T-cell (primary cell): ENCODE data around the gene CBFA2T3. TPM values are rescaled to one million over a fixed set of nuclear protein-coding genes. Genes with fewer than 3 reads are reported as not detected.

ENCODE experiments used
- ATAC-seq, 4 experiments: fragments of 200-7000 bp in 3 of 4; fragments of 150-1000 bp in 1 of 4; cut with Tn5 transposase; replicated peaks in 1 of 4; 1 replicate in 3 of 4; 2 replicates in 1 of 4; pipeline ENCODE4 v1.10.0; 2021; ENCODE audit warnings: moderate library complexity in 3 of 4, mild to moderate bottlenecking in 2 of 4, moderate number of reproducible peaks in 1 of 4
- CTCF ChIA-PET, 2 donors: fragments of 300-600 bp; sonication (Branson Sonifier 250); formaldehyde crosslinking; loops; one replicate each; lab custom pipeline; 2022; ENCODE audit warnings: antibody characterized with exemption in 2 of 2; lab: Charles Lee
- POLR2A ChIA-PET, 2 donors: fragments of 300-600 bp; sonication (Branson Sonifier 250); formaldehyde crosslinking; loops; one replicate each; lab custom pipeline; 2022; ENCODE audit warnings: antibody characterized with exemption in 2 of 2; lab: Charles Lee
- DNase-seq, 35 experiments: peaks; one replicate each; pipeline versions ENCODE4 v3.0.0 to v3.0.0-alpha.2; 2013 to 2023
- H3K27ac ChIP-seq: one replicate; pipeline ENCODE4 v1.5.1; 2013; ENCODE audit warnings: low read length
- H3K27me3 ChIP-seq, 2 experiments: replicated peaks in 1 of 2; 1 replicate in 1 of 2; 2 replicates in 1 of 2; pipeline versions ENCODE4 v1.6.1 to v1.7.0; 2013; ENCODE audit warnings: low read length in 1 of 2, mixed read lengths in 1 of 2; ENCODE audit not compliant: control insufficient read depth in 2 of 2, insufficient read depth in 2 of 2; ENCODE audit errors: extremely low read depth in 1 of 2
- H3K36me3 ChIP-seq, 2 donors: 1 replicate in 1 of 2; 2 replicates in 1 of 2; pipeline versions ENCODE4 v1.6.1 to v1.7.0; 2013; ENCODE audit warnings: low read length in 1 of 2; ENCODE audit not compliant: control insufficient read depth in 2 of 2, insufficient read depth in 1 of 2; ENCODE audit errors: extremely low read depth in 1 of 2
- H3K4me1 ChIP-seq, 2 experiments: 1 replicate in 1 of 2; 2 replicates in 1 of 2; pipeline versions ENCODE4 v1.6.1 to v1.7.0; 2013; ENCODE audit warnings: low read length in 2 of 2, mixed read lengths in 1 of 2; ENCODE audit not compliant: insufficient read depth in 2 of 2, control insufficient read depth in 1 of 2; ENCODE audit errors: extremely low read depth in 1 of 2
- H3K4me3 ChIP-seq, 2 donors: 1 replicate in 1 of 2; 2 replicates in 1 of 2; pipeline versions ENCODE4 v1.5.1 to v1.7.0; 2013; ENCODE audit warnings: mild to moderate bottlenecking in 2 of 2, low read length in 1 of 2, moderate library complexity in 1 of 2; ENCODE audit not compliant: control insufficient read depth in 1 of 2; ENCODE audit errors: extremely low read depth in 1 of 2
- H3K9me3 ChIP-seq: 2 replicates; pipeline ENCODE4 v1.7.0; 2013
- H3K27ac Mint-ChIP-seq, 2 donors: one replicate each; pipeline ENCODE4 v1.8.0; 2020 to 2021; ENCODE audit warnings: mild to moderate bottlenecking in 2 of 2, mixed read lengths in 2 of 2
- H3K27me3 Mint-ChIP-seq, 2 donors: one replicate each; pipeline ENCODE4 v1.8.0; 2021 to 2022; ENCODE audit warnings: mixed read lengths in 2 of 2
- H3K36me3 Mint-ChIP-seq: one replicate; pipeline ENCODE4 v1.8.0; 2021; ENCODE audit warnings: mixed read lengths
- H3K4me1 Mint-ChIP-seq, 3 donors: one replicate each; pipeline ENCODE4 v1.8.0; 2020 to 2022; ENCODE audit warnings: mixed read lengths in 3 of 3, mild to moderate bottlenecking in 1 of 3
- H3K4me3 Mint-ChIP-seq, 3 donors: one replicate each; pipeline ENCODE4 v1.8.0; 2020 to 2022; ENCODE audit warnings: mild to moderate bottlenecking in 3 of 3, mixed read lengths in 3 of 3, moderate library complexity in 3 of 3
- H3K9me3 Mint-ChIP-seq, 3 donors: one replicate each; pipeline ENCODE4 v1.8.0; 2020 to 2022; ENCODE audit warnings: mixed read lengths in 3 of 3
- WGBS: methylation state at CpG from one replicate; pipeline ENCODE4 v1.1.5; 2013; ENCODE audit warnings: missing lambda C conversion rate; ENCODE audit not compliant: insufficient coverage; 5-methylcytosine and 5-hydroxymethylcytosine counted together
- total RNA-seq, 35 experiments: library from RNA in 6 of 35; stranded (reverse) in 6 of 35; fragments of 120-200 nt in 1 of 35; gene quantifications; one replicate each; pipeline versions ENCODE4 v1.2.1 to v1.2.4 and lab custom pipeline; 2013 to 2026

CBFA2T3 gene
- total RNA-seq, 5 donors from 2014 or later (not counting 1 experiment from before 2014, with no cell fraction given) = 2.0 to 4.0 (median 2.1) TPM

DNA sequence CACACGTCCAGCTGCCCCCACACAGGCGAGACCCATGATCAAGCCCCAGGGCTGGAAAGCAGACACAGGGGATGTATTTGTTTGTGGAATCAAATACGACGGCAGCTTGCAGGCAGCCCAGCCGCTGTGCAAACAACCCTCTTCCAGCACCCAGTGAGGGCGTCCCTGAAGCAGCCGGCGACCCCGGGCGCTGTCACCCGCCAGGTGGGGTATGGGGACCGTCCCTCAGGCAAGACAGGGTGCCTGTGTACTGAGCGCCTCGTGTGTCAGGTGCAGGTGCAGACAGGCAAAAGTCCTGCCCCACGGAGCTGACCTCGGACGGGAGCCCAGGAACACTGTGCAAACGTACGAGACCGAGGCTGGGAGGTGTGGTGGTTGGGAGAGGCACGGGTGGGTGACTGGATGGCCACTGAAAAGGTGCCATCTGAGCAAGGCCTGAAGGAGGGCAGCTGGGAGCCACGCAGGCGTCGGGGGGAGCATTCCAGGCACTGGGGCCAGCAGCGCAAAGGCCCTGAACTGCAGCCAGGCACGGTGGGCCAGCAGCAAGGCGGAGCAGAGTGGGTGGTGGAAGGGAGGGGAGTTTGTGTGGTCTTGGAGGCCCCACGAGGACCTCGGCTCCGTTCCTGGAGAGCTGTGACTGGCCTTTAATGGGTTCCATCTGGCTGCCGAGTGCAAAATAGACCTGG is 48.5 kb downstream of the CBFA2T3 start:
- Histone ChIP-seq H3K27me3 (peaks cover 0 to 38% of the 10 kb centered on the region in 2 experiments), H3K27ac (no peak overlapping the region), H3K4me3 (no peak overlapping the region), H3K9me3 (no peaks in the 10 kb centered on the region), H3K4me1 (no peaks in the 10 kb centered on the region), H3K36me3 (no peaks in the 10 kb centered on the region)
- Mint-ChIP-seq H3K4me3 (no peak overlapping the region), H3K9me3 (no peaks in the 10 kb centered on the region), H3K4me1 (no peaks in the 10 kb centered on the region), H3K36me3 (no peaks in the 10 kb centered on the region), H3K27ac (no peak overlapping the region), H3K27me3 (no peaks in the 10 kb centered on the region)
- no peak for ATAC-seq
- POLR2A ChIA-PET = no interaction called here
- CTCF ChIA-PET = no interaction called here
- WGBS = 78% methylated on average over 28 of the region's 31 CpGs
- no peak for DNase-seq

GRCh38 chr16:88927661-88928060 is 49.3 kb downstream of the CBFA2T3 start:
- Histone ChIP-seq H3K36me3 (no peaks in the 10 kb centered on the region), H3K27me3 (peaks cover 0 to 42% of the 10 kb centered on the region in 2 experiments), H3K9me3 (no peaks in the 10 kb centered on the region), H3K27ac (no peak overlapping the region), H3K4me1 (no peaks in the 10 kb centered on the region), H3K4me3 (no peak overlapping the region)
- no peaks in the 10 kb centered on the region for H3K9me3 Mint-ChIP-seq
- no peaks in the 10 kb centered on the region for H3K27me3 Mint-ChIP-seq
- DNase-seq (no peak), ATAC-seq (no peak)
- H3K36me3 Mint-ChIP-seq = no peaks in the 10 kb centered on the region
- H3K27ac Mint-ChIP-seq = no peak overlapping the region
- no peaks in the 10 kb centered on the region for H3K4me1 Mint-ChIP-seq
- POLR2A ChIA-PET = no interaction called here
- CTCF ChIA-PET = no interaction called here
- 92% methylated on average over 25 of the region's 26 CpGs for WGBS
- no peak overlapping the region for H3K4me3 Mint-ChIP-seq

GRCh38 chr16:88927010-88927409 is 50.0 kb downstream of the CBFA2T3 start:
- H3K4me3 ChIP-seq = no peak overlapping the region
- H3K27ac ChIP-seq = no peak overlapping the region
- ChIA-PET POLR2A (no interaction called here), CTCF (no interaction called here)
- Mint-ChIP-seq H3K36me3 (no peaks in the 10 kb centered on the region), H3K9me3 (no peaks in the 10 kb centered on the region), H3K27ac (no peak overlapping the region), H3K4me1 (peaks cover 0 to 2% (median 0%) of the 10 kb centered on the region in 3 donors), H3K27me3 (peaks cover 0 to 2% of the 10 kb centered on the region in 2 donors), H3K4me3 (no peak overlapping the region)
- DNase-seq (no peak), ATAC-seq (no peak)
- no peaks in the 10 kb centered on the region for H3K9me3 ChIP-seq
- H3K36me3 ChIP-seq = no peaks in the 10 kb centered on the region
- peaks cover 0 to 48% of the 10 kb centered on the region in 2 experiments for H3K27me3 ChIP-seq
- no peaks in the 10 kb centered on the region for H3K4me1 ChIP-seq
- 90% methylated on average over 21 of the region's 21 CpGs for WGBS

- no peak overlapping the region for H3K27ac Mint-ChIP-seq
Observed at GRCh38 chr16:88926374-88926990, 50.5 kb downstream of the CBFA2T3 start.

GRCh38 chr16:88925540-88925887 is 51.5 kb downstream of the CBFA2T3 start:
- Histone ChIP-seq H3K36me3 (no peaks in the 10 kb centered on the region), H3K27me3 (peaks cover 0 to 55% of the 10 kb centered on the region in 2 experiments), H3K9me3 (no peaks in the 10 kb centered on the region), H3K27ac (no peak overlapping the region), H3K4me3 (no peak overlapping the region), H3K4me1 (peaks cover 2 to 14% of the 10 kb centered on the region in 2 experiments)
- peaks cover 5 to 8% (median 7%) of the 10 kb centered on the region in 3 donors for H3K4me1 Mint-ChIP-seq
- no peaks in the 10 kb centered on the region for H3K36me3 Mint-ChIP-seq
- DNase-seq = no peak
- no peak for ATAC-seq
- H3K27me3 Mint-ChIP-seq = peaks cover 0 to 8% of the 10 kb centered on the region in 2 donors
- no peak overlapping the region for H3K4me3 Mint-ChIP-seq
- 89% methylated on average over 16 of the region's 16 CpGs for WGBS
- POLR2A ChIA-PET = no interaction called here
- H3K27ac Mint-ChIP-seq = no peak overlapping the region
- H3K9me3 Mint-ChIP-seq = no peaks in the 10 kb centered on the region
- CTCF ChIA-PET = no interaction called here

More at GRCh38 chr16:88926374-88926990, 50.5 kb downstream of the CBFA2T3 start:
- 90% methylated on average over 24 of the region's 27 CpGs for WGBS
- POLR2A ChIA-PET = no interaction called here
- Mint-ChIP-seq H3K36me3 (no peaks in the 10 kb centered on the region), H3K9me3 (no peaks in the 10 kb centered on the region), H3K4me1 (peaks cover 0 to 4% (median 3%) of the 10 kb centered on the region in 3 donors), H3K4me3 (no peak overlapping the region), H3K27me3 (peaks cover 0 to 5% of the 10 kb centered on the region in 2 donors)
- peaks cover 0 to 51% of the 10 kb centered on the region in 2 experiments for H3K27me3 ChIP-seq
- H3K9me3 ChIP-seq = no peaks in the 10 kb centered on the region
- no peak for ATAC-seq
- peaks cover 0 to 4% of the 10 kb centered on the region in 2 experiments for H3K4me1 ChIP-seq
- no peak overlapping the region for H3K27ac ChIP-seq
- CTCF ChIA-PET = no interaction called here
- no peaks in the 10 kb centered on the region for H3K36me3 ChIP-seq
- H3K4me3 ChIP-seq = no peak overlapping the region
- DNase-seq = no peak

DNA sequence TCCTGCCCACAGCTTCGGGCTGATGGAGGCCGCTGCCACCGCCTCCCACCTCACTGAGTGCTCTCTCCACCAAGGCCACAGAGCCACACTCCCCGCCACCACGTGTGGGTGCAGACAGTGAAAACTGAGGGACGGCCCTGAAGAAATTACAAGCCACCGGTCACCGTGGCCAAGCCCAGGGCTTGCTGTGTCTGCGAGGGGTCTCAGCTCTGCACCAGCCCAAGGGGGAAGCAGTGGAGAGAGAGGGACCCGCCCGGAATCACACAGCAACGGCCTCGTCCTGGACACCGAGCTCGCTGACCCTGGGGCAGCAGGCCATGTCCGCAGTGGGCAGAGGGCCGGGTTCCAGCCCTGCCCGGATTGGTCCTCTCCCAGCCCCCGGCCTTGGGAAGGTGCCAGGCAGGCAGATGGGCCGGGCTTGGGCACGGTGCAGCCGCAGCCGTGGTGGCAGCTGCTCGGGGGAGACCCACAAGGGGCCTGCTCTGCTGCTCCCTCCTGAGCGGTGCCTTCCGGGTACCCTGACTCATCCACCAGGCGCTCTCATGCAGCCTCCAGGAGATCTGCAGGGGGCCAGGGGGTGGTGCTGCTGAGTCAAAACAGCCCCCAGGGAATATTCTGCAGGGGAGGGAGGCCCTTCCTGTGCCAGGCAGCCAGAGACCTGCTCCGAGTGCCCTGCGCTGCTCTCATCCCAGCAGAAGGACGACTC is 52.0 kb downstream of the CBFA2T3 start:
- CTCF ChIA-PET = no interaction called here

More for the DNA sequence above, 52.0 kb downstream of the CBFA2T3 start:
- H3K9me3 ChIP-seq = no peaks in the 10 kb centered on the region
- no peaks in the 10 kb centered on the region for H3K36me3 Mint-ChIP-seq
- ATAC-seq = peak in 3 of 4 experiments; percentile 37 to 60 (median 52)
- H3K27me3 ChIP-seq = peaks cover 0 to 59% of the 10 kb centered on the region in 2 experiments
- H3K27ac Mint-ChIP-seq = no peak overlapping the region
- H3K4me3 Mint-ChIP-seq = no peak overlapping the region
- peaks cover 5 to 8% (median 8%) of the 10 kb centered on the region in 3 donors for H3K4me1 Mint-ChIP-seq
- no peaks in the 10 kb centered on the region for H3K36me3 ChIP-seq
- H3K4me3 ChIP-seq = no peak overlapping the region
- H3K4me1 ChIP-seq = peaks cover 2 to 16% of the 10 kb centered on the region in 2 experiments
- H3K27me3 Mint-ChIP-seq = peaks cover 0 to 8% of the 10 kb centered on the region in 2 donors
- H3K9me3 Mint-ChIP-seq = no peaks in the 10 kb centered on the region
- POLR2A ChIA-PET = no interaction called here
- H3K27ac ChIP-seq = no peak overlapping the region
- peak in 2 of 35 experiments; percentile 17 to 40 for DNase-seq
- 68% methylated on average over 25 of the region's 30 CpGs for WGBS
